HepG2 (cell line): ENCODE measurements around the gene CALML5. TPM values are rescaled to one million over a fixed set of nuclear protein-coding genes. Genes with fewer than 3 reads are reported as not detected.

Source experiments
- ATAC-seq: fragments of 200-7000 bp; cut with Tn5 transposase; 3 replicates; pipeline ENCODE4 v1.9.1; 2020; ENCODE audit warnings: mild to moderate bottlenecking, moderate library complexity
- BruUV-seq: library from RNA; stranded (reverse); fragments of 400-500 nt; replicated peaks from 2 replicates; lab custom pipeline; 2021; lab: Mats Ljungman, UMichigan
- CTCF ChIA-PET: fragments of 300-600 bp; formaldehyde crosslinking; extraction: SDS; loops from one replicate; lab custom pipeline; 2021; ENCODE audit warnings: low total read pairs, inconsistent platforms, low intra/inter-chr PET ratio; lab: Yijun Ruan, JAX
- POLR2A ChIA-PET: fragments of 350-600 bp; sonication (Branson Sonifier 250); formaldehyde crosslinking; loops from one replicate; lab custom pipeline; 2020; ENCODE audit warnings: antibody characterized with exemption, inconsistent platforms; lab: Yijun Ruan, JAX
- DNase-seq: peaks from one replicate; pipeline ENCODE4 v3.0.0-alpha.2; 2015; ENCODE audit warnings: low spot score
- FAIRE-seq: peaks from 3 replicates; lab custom pipeline; 2011; peaks lifted over from hg19 to GRCh38; lab: Jason Lieb, UNC
- H2AFZ ChIP-seq: one replicate; pipeline ENCODE4 v1.6.1; 2011; ENCODE audit warnings: low read length, inconsistent platforms
- H3K27ac ChIP-seq: fragments of 300-600 bp; 3 replicates; pipeline ENCODE4 v1.8.0; 2011; ENCODE audit warnings: mixed run types, mild to moderate bottlenecking, mixed read lengths, low read length, inconsistent platforms; ENCODE audit not compliant: insufficient read depth; ENCODE audit errors: extremely low read length
- H3K27me3 ChIP-seq, 2 experiments: fragments of 200-600 bp in 1 of 2; 2 replicates in 1 of 2; 3 replicates in 1 of 2; pipeline versions ENCODE4 v1.6.0 to v1.8.0; 2011; ENCODE audit warnings: low read length in 2 of 2, mild to moderate bottlenecking in 2 of 2, moderate library complexity in 2 of 2, inconsistent platforms in 1 of 2; ENCODE audit not compliant: insufficient read depth in 2 of 2, control insufficient read depth in 1 of 2
- H3K36me3 ChIP-seq, 2 experiments: fragments of 200-600 bp in 1 of 2; replicated peaks in 1 of 2; 2 replicates in 1 of 2; 3 replicates in 1 of 2; pipeline versions ENCODE4 v1.5.1 to v1.8.0; 2011; ENCODE audit warnings: low read length in 2 of 2, inconsistent platforms in 1 of 2; ENCODE audit not compliant: insufficient read depth in 2 of 2, control insufficient read depth in 1 of 2
- H3K4me1 ChIP-seq: 2 replicates; pipeline ENCODE4 v1.5.1; 2012; ENCODE audit warnings: low read length, inconsistent platforms; ENCODE audit not compliant: insufficient read depth
- H3K4me2 ChIP-seq: 2 replicates; pipeline ENCODE4 v1.6.0; 2011; ENCODE audit warnings: low read depth, low read length, inconsistent platforms
- H3K4me3 ChIP-seq, 3 experiments: fragments of 200-600 bp in 1 of 3; sonication (generic), shearing (Covaris generic) in 1 of 3; replicated peaks in 1 of 3; 2 replicates each; pipeline ENCODE4 v1.5.1; 2011 to 2016; ENCODE audit warnings: low read length in 3 of 3, inconsistent platforms in 2 of 3, low read depth in 2 of 3, mild to moderate bottlenecking in 2 of 3, control low read depth in 1 of 3, mixed read lengths in 1 of 3; ENCODE audit not compliant: insufficient read depth in 1 of 3
- H3K79me2 ChIP-seq: one replicate; pipeline ENCODE4 v1.6.1; 2011; ENCODE audit warnings: low read length, inconsistent platforms; ENCODE audit not compliant: insufficient read depth
- H3K9ac ChIP-seq: 2 replicates; pipeline ENCODE4 v1.6.0; 2011; ENCODE audit warnings: mild to moderate bottlenecking, low read depth, low read length, inconsistent platforms; ENCODE audit not compliant: insufficient read depth
- H3K9me3 ChIP-seq: 2 replicates; pipeline ENCODE4 v1.5.1; 2012; ENCODE audit warnings: mild to moderate bottlenecking, low read length
- H4K20me1 ChIP-seq: 2 replicates; pipeline ENCODE4 v1.6.0; 2011; ENCODE audit warnings: inconsistent platforms, mild to moderate bottlenecking, low read length, moderate library complexity; ENCODE audit not compliant: insufficient read depth
- PCBP2 ChIP-seq: fragments of 200-400 bp; formaldehyde crosslinking; optimal IDR thresholded peaks from 2 replicates; pipeline ENCODE3; 2018; ENCODE audit warnings: low read length, low read depth; ENCODE audit not compliant: poor library complexity, severe bottlenecking
- POLR2A ChIP-seq, 2 experiments: IDR thresholded peaks; 2 replicates each; pipeline ENCODE4 v1.6.1; 2011; ENCODE audit warnings: low read depth in 2 of 2, low read length in 2 of 2, mild to moderate bottlenecking in 1 of 2, moderate library complexity in 1 of 2; ENCODE audit not compliant: insufficient read depth in 1 of 2
- POLR2G ChIP-seq: fragments of 200-400 bp; formaldehyde crosslinking; IDR thresholded peaks from 2 replicates; pipeline ENCODE4 v1.6.1; 2018; ENCODE audit warnings: mild to moderate bottlenecking, low read depth, low read length, moderate library complexity
- RBM22 ChIP-seq: fragments of 200-400 bp; formaldehyde crosslinking; optimal IDR thresholded peaks from 2 replicates; pipeline ENCODE3; 2017; ENCODE audit warnings: mild to moderate bottlenecking, low read length, moderate library complexity
- ZNF124 ChIP-seq: sonication (generic); formaldehyde crosslinking; IDR thresholded peaks from 2 replicates; pipeline ENCODE4 v1.4.0; 2020; ENCODE audit warnings: missing genetic modification reagents
- WGBS: methylation state at CpG from one replicate; pipeline ENCODE4 v1.1.6; 2017; ENCODE audit warnings: low lambda C conversion rate; 5-methylcytosine and 5-hydroxymethylcytosine counted together
- in situ Hi-C: cut with HindIII; loops from 2 replicates; pipeline ENCODE4 v1.10.0; 2017; ENCODE audit warnings: low pct_unique_long_range_greater_than_20kb; ENCODE audit not compliant: extremely low pct_ligation_motif_present
- intact Hi-C: fragments of 100-400 bp; cut with micrococcal nuclease; formaldehyde crosslinking; loops from one replicate; pipeline ENCODE4 v1.10.0; 2022; ENCODE audit not compliant: unreplicated experiment
- polyA plus RNA-seq, 8 experiments: library from polyadenylated mRNA; depleted of rRNA in 3 of 8; stranded (reverse) in 7 of 8; unstranded in 1 of 8; fragments of >200 nt; fragmentation: Illumina TruSeq in 4 of 8; extraction: Trizol in 4 of 8; gene quantifications; 2 replicates each; pipeline versions ENCODE4 v1.2.1 to v1.2.3, GENCODE V29; 2011 to 2016; ENCODE audit warnings: low read depth in 4 of 8, missing spikeins in 1 of 8, mixed read lengths in 1 of 8; ENCODE audit not compliant: insufficient read depth in 1 of 8
- total RNA-seq, 5 experiments: library from RNA; depleted of rRNA; stranded (reverse); fragments of >200 nt; fragmentation: Illumina TruSeq; extraction: Trizol; gene quantifications; 2 replicates each; pipeline ENCODE4 v1.2.3, GENCODE V29; 2016; ENCODE audit warnings: low read depth in 1 of 5
- TF ChIP-seq, protein P1 (sequence below): sonication (generic); formaldehyde crosslinking; IDR thresholded peaks from 2 replicates; pipeline ENCODE4 v1.4.0; 2020; ENCODE audit warnings: missing genetic modification reagents, borderline replicate concordance

Gene CALML5
- total and polyA plus RNA-seq, 2 of the 13 experiments (the other 11 are each of a cell fraction or from before 2014, with no cell fraction given), result not detected

DNA sequence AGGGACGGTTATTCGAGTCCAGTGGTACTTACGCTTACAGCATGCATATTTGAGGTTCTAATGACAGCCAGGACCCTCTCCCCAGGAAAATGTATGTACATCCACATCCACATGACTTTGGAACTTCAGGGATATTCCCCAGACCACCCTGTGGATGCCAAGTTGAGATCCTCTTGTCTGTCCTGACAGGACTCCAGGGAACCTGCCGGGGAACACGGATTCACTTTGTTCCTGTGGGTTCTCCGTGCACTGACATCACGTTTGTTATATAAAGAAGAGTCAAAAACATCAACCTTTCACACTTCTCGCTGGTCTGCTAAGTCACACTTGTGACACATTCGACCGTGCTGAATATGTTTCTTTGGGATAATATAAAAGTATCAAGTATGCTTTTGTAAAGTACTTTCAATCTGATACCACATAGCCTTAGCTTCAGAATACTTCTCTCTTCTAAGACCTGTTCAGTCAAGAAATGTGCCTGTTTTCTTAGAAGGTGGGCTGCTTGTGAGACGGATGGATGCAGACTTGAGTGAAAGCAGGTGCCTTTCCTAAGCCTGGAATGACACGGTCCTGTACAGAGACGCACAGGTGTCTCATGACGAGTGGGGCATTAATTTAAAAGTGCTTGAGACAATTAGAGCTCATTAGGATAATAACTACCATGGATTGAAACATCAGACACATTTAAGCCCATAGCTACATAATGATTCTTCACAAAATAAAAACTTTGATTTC, 38.7 kb downstream of the CALML5 start:
- no peak overlapping the region for H3K4me3 ChIP-seq
- no peak for FAIRE-seq
- H4K20me1 ChIP-seq, result no peaks in the 10 kb centered on the region
- H3K27ac ChIP-seq, result no peak overlapping the region
- H3K27me3 ChIP-seq, result no peaks in the 10 kb centered on the region
- no peak for ATAC-seq
- WGBS, result 92% methylated on average over 14 of the region's 14 CpGs
- no peak overlapping the region for H3K9ac ChIP-seq
- CTCF ChIA-PET, result no interaction called here
- H3K9me3 ChIP-seq, result no peaks in the 10 kb centered on the region
- no TSS peak for BruUV-seq
- H3K4me2 ChIP-seq, result no peak overlapping the region
- POLR2A ChIA-PET, result interaction anchor here (1.2 to 1.4 kb wide), 2 partner anchors 13 to 15 kb away, joined by 4 to 8 read pairs; no protein-coding TSS in a partner anchor
- H2AFZ ChIP-seq, result no peak overlapping the region
- in situ Hi-C loops (no loop called here), intact Hi-C loops (no loop called here)
- DNase-seq, result no peak
- H3K36me3 ChIP-seq, result peaks cover 8 to 39% of the 10 kb centered on the region in 2 experiments
- TF ChIP-seq POLR2G, result peak; percentile 46; the same call in 1 of the 2 replicates
- no peak for TF ChIP-seq ZNF124 (CRISPR knock-in tag)
- 0 out of 4 replicates have a peak, but pooled peaks of 1 of the 2 experiments have one; percentile 8 for TF ChIP-seq POLR2A (IDR thresholded peaks at IDR 0.05; ENCODE audit: insufficient read depth in 1 of 2, low read depth in 2 of 2, low read length in 2 of 2)
- no peak for TF ChIP-seq PCBP2
- TF ChIP-seq, protein P1, sequence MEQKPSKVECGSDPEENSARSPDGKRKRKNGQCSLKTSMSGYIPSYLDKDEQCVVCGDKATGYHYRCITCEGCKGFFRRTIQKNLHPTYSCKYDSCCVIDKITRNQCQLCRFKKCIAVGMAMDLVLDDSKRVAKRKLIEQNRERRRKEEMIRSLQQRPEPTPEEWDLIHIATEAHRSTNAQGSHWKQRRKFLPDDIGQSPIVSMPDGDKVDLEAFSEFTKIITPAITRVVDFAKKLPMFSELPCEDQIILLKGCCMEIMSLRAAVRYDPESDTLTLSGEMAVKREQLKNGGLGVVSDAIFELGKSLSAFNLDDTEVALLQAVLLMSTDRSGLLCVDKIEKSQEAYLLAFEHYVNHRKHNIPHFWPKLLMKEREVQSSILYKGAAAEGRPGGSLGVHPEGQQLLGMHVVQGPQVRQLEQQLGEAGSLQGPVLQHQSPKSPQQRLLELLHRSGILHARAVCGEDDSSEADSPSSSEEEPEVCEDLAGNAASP (CRISPR knock-in tag), result no peak
- peak; percentile 71 for TF ChIP-seq RBM22
- H3K4me1 ChIP-seq, result peaks cover 5% of the 10 kb centered on the region
- H3K79me2 ChIP-seq, result no peaks in the 10 kb centered on the region
